C4-2B (cell line): ENCODE data around the gene SIVA1.

ENCODE experiments used
- H3K27ac ChIP-seq: fragments of 450-650 bp; 2 replicates; pipeline ENCODE4 v1.5.1; 2017
- ZFX ChIP-seq: fragments of 450-650 bp; IDR thresholded peaks from 2 replicates; pipeline ENCODE4 v1.6.1; 2017
- TF ChIP-seq, protein P1 (sequence below): fragments of 450-650 bp; conservative IDR thresholded peaks from 2 replicates; pipeline ENCODE4 v1.5.1; 2017; ENCODE audit warnings: mild to moderate bottlenecking

The SIVA1 gene

DNA sequence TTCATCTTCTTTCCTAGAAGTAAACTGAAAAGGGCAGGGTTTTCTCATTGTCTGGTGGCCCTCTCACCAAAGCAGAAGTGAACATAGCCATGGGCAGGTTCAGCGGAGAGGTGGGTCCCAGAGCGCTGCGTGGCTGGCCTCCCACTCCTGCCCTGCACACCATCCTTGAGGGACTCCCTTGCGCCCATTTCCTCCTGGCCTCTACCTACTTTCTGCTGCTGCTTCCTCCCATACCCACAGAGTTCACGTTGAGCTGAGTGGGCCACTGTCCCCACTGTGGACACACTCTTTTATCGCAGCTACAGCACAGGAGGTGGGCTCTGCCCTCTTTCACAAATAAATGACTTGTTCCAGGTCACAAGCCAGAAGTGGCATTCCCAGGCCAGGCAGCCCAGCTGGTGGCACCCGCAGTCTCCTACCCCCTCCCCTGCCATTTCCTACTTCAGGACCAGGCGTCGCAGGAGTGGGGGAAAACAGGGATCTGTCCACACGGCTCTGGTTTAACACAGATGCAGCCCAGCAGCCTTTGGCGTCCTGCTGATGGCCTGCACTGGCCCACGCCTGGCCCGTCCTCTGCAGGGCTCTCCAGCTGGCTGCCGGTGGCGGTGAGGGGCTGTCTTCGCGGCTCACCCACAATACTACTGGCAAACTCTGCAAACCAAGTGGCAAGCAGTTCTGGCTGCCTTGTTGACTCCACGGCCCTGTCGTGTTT lies 4.9 kb downstream of the SIVA1 start:
- no peak for TF ChIP-seq ZFX
- TF ChIP-seq, protein P1, sequence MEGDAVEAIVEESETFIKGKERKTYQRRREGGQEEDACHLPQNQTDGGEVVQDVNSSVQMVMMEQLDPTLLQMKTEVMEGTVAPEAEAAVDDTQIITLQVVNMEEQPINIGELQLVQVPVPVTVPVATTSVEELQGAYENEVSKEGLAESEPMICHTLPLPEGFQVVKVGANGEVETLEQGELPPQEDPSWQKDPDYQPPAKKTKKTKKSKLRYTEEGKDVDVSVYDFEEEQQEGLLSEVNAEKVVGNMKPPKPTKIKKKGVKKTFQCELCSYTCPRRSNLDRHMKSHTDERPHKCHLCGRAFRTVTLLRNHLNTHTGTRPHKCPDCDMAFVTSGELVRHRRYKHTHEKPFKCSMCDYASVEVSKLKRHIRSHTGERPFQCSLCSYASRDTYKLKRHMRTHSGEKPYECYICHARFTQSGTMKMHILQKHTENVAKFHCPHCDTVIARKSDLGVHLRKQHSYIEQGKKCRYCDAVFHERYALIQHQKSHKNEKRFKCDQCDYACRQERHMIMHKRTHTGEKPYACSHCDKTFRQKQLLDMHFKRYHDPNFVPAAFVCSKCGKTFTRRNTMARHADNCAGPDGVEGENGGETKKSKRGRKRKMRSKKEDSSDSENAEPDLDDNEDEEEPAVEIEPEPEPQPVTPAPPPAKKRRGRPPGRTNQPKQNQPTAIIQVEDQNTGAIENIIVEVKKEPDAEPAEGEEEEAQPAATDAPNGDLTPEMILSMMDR: no peak
- no peak overlapping the region for H3K27ac ChIP-seq

DNA sequence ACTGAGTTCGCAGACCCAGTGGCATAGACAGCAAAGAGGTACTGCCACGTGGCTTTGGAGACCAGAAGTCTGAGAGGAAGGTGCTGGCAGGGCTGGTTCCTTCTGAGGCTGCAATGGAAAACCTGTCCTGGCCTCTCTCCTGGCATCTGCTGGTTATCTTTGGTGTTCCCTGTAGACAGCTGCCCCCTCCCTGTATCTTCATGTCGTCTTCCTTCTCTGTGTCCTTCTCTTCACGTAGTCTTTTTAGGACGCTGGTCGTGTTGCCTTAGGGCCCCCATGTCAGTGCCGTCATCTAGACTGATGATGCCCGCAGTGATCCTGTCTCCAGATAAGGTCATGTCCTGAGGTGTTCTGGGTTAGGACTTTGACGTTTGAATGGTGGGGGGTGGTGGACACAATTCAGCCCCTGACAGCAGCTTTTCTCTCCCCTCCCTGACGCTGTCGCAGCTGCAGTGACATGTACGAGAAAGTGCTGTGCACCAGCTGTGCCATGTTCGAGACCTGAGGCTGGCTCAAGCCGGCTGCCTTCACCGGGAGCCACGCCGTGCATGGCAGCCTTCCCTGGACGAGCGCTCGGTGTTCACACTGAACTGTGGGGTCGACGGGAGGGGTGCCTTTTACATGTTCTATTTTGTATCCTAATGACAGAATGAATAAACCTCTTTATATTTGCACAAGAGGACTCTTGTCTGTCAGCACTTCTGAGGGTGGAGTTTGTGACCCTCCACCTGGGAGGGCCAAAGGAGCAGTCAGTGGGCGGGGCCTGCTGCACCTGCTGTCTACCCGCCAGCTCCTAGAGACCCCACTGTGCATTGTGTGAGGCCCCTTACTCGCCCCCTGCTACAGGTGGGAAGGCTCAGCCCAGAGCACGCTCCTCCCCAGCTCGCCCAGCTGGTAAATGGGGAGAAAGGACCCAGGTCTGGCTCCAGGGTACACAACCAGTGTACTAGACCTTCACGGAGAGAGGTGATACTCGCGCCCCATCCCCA lies 6.3 kb downstream of the SIVA1 start:
- no peak for TF ChIP-seq ZFX
- TF ChIP-seq, protein P1: no peak
- no peak overlapping the region for H3K27ac ChIP-seq

DNA sequence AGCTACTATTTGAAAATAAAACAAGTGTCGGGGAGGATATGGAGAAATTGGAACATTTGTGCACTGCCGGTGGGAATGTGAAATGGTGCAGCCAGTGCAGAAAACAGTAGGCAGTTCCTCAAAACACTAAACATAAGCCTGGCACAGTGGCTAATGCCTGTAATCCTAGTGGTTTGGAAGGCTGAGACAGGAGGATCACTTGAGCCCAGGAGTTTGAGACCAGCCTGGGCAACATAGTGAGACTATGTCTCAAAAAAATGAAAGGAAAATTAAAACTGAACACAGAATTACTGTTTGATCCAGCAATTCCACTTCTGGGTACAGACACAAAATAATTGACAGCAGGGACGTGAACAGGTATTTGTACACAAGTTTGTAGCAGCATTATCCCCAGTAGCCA lies 12.6 kb downstream of the SIVA1 start:
- no peak overlapping the region for H3K27ac ChIP-seq
- TF ChIP-seq, protein P1: no peak
- no peak for TF ChIP-seq ZFX

DNA sequence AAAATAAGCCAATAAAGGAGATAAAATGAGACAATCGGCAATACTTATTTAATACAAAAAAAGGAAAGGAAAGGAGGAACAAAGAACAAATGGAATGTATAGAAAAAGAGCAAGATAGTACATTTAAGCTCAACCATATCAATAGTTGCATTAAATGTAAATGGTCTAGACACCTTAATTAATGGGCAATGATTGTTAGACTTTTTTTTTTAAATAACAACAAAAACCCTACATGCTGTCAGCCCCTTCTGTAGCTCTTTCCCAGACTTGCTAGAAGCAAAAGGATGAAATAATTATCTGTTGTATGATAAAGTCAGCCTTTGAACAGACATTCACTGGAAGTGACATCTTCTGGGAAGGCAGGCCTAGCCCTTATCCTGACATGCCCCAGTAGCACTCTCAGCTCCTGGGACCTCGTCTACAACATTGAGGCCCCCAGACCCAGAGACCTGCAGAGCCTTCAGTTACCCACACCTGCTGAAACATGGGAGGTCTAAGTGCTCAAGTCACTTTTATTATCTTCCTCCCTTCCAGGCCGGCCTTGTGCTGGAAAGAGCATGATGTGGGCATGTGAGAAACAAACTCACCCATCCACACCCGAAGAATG lies 13.4 kb downstream of the SIVA1 start:
- H3K27ac ChIP-seq: no peak overlapping the region
- no peak for TF ChIP-seq ZFX
- TF ChIP-seq, protein P1: no peak

DNA sequence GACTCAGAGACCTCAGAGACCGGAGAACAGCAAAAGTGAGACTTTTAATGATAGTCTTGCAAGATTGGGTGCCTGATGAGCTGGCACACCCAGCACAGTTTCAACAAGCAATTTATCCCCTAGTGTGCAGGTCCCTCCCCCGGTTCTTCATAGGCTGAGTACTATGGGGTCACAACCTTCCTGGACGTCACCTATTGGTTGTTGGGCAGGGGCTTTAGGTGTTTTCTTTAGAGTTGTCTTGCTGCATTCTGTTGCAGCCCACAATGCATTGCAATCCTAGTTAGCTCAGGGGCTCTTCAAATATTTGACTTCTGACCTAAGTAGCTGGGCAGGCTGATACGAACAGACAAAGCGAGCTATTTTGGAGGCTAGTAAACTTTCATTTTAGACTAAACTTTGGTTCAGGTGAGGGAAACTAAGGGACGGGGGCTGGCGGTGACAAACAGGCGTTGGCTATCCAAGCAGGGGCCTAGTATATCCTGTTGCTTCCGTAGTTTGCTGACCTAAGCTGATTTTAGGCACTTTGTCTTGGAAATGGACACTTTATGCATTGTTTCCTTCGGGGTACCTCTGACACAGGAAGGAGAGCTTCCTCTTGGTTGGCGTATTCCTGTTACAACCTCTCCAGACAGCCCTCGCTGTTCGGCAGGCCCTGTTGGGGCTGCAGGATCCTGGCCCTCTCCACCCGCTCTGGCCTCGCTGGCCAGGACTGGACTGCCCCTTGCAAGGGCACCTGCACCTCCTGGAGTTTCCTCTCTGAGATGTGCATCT lies 14.1 kb downstream of the SIVA1 start:
- H3K27ac ChIP-seq: no peak overlapping the region
- no peak for TF ChIP-seq ZFX
- TF ChIP-seq, protein P1: no peak

DNA sequence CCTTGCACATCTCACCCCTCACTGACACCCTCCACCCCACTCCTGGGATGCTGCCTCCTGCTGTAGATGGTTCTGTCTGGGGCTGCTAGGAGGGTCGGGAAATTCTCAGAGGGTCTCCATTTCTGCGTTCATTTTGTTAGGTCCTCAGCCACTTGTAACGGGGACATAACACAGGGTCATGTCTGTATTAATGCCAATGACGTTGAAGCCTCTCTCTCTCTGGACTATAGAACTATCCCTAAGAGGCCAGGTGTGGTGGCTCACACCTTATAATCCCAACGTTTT lies 14.6 kb downstream of the SIVA1 start:
- no peak overlapping the region for H3K27ac ChIP-seq
- TF ChIP-seq ZFX: no peak
- TF ChIP-seq, protein P1: no peak
